ENCODE data around the gene COL4A1. TPM values are rescaled to one million over a fixed set of nuclear protein-coding genes. Genes with fewer than 3 reads are reported as not detected.

Gene COL4A1
- total RNA-seq, 1 donor from 2014 or later, result not detected

DNA sequence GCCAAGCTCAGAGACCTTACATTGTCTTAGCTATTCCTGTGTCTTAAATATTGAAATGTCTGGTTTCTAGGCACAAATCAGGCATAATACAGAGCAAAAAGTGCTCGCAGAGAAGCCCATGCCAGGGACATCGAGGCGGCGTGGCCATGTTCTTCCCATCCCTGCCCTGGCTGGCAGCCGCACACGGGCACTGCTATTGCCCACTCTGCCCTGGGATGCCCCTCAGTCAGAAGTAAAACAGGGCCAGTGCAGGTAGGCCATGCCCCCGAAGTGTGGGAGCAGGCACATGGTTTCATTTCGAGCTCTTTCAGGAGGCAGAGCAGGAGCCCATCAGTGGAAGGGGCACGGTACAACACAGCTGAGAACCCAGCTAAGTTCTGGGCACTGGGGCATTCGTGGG is 113.5 kb downstream of the COL4A1 start:
- Mint-ChIP-seq H3K27me3 (ENCODE audit: insufficient read depth) (no peaks in the 10 kb centered on the region), H3K9me3 (no peaks in the 10 kb centered on the region), H3K27ac (no peak overlapping the region), H3K4me1 (ENCODE audit: low read depth) (no peaks in the 10 kb centered on the region), H3K36me3 (ENCODE audit: low read depth) (no peaks in the 10 kb centered on the region), H3K4me3 (no peak overlapping the region)
- intact Hi-C loops (cut with micrococcal nuclease), result no loop called here
- no peak for DNase-seq (ENCODE audit: low spot score)

DNA sequence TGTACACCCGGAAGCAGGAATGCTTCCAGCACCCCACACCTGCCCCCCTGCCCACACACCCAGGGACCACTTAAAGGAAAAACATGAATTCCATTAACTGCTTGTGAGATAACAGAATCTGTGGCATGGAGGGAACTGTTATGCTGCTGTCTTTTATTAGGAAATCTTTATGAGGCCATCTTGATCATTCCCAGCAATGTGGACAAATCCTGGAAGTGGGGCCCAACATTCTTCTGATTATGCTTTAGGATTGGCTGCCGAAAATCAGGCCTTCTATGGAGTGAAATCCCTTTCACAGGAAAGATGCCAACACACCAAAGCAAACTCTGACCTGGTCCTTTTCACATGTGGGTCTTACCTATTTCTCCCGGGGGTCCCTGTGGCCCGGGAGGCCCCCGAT is 114.5 kb downstream of the COL4A1 start:
- Mint-ChIP-seq H3K4me1 (ENCODE audit: low read depth) (no peaks in the 10 kb centered on the region), H3K27me3 (ENCODE audit: insufficient read depth) (no peaks in the 10 kb centered on the region), H3K4me3 (no peak overlapping the region), H3K36me3 (ENCODE audit: low read depth) (no peaks in the 10 kb centered on the region), H3K9me3 (no peaks in the 10 kb centered on the region), H3K27ac (no peak overlapping the region)
- intact Hi-C loops (cut with micrococcal nuclease), result no loop called here
- DNase-seq (ENCODE audit: low spot score), result no peak

DNA sequence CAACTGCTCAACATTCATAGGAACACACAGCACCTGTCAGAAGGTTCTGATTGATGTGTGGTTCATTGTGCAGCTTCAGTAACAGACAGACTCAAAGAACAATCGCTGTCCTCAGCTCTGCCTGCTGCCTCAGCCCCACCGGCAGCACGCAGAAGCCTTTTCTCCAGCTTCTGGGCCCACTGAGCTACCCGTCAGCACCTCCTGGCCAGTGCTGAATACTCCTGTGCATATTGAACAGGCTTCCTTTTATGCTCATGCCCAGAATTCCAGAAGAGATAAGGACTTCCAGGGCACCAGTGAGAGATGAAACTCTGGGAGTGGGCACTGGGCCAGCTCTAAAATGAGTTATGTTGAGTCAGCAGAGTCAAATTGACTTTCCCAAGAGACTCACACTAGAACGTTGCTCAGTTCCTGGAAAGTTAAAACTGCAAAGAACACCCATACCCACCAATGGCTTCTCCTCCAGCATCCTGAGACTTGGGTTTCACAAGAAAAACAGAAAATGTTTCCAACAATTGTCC is 119.3 kb downstream of the COL4A1 start:
- H3K4me1 Mint-ChIP-seq (ENCODE audit: low read depth), result no peaks in the 10 kb centered on the region
- DNase-seq (ENCODE audit: low spot score), result no peak
- intact Hi-C loops (cut with micrococcal nuclease), result no loop called here
- no peaks in the 10 kb centered on the region for H3K27me3 Mint-ChIP-seq (ENCODE audit: insufficient read depth)
- no peak overlapping the region for H3K4me3 Mint-ChIP-seq
- H3K9me3 Mint-ChIP-seq, result no peaks in the 10 kb centered on the region
- no peak overlapping the region for H3K27ac Mint-ChIP-seq
- H3K36me3 Mint-ChIP-seq (ENCODE audit: low read depth), result no peaks in the 10 kb centered on the region

DNA sequence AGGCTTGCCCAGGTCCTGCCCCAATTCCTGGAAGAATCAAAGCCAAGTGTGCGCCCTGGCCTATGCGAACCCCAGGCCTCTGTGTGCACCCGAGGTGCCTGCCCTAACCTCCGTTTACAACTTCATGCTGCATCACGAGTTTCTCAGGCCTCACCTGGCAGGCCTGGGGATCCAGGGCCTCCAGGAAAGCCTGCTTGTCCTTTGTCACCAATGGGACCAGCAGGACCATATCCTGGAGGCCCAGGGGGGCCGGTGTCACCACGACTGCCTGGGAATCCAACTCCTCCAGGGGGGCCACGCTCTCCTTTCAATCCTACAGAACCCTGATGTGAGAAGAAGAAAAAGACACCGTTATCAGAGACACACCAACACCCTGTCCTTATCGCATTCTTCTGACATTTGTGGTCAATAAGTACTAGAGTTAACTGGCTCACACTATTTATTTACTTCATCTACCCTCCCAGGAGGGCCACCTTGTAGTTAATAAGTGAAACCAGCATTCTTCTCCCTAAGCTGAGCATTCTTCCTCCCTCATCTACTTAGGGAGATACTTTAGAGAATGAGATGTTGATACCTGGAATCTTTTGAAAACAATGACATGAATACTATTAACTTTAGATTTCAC is 120.6 kb downstream of the COL4A1 start:
- no peak for DNase-seq (ENCODE audit: low spot score)
- no peaks in the 10 kb centered on the region for H3K4me1 Mint-ChIP-seq (ENCODE audit: low read depth)
- H3K9me3 Mint-ChIP-seq, result no peaks in the 10 kb centered on the region
- no peak overlapping the region for H3K27ac Mint-ChIP-seq
- intact Hi-C loops (cut with micrococcal nuclease), result no loop called here
- H3K36me3 Mint-ChIP-seq (ENCODE audit: low read depth), result no peaks in the 10 kb centered on the region
- no peaks in the 10 kb centered on the region for H3K27me3 Mint-ChIP-seq (ENCODE audit: insufficient read depth)
- no peak overlapping the region for H3K4me3 Mint-ChIP-seq

DNA sequence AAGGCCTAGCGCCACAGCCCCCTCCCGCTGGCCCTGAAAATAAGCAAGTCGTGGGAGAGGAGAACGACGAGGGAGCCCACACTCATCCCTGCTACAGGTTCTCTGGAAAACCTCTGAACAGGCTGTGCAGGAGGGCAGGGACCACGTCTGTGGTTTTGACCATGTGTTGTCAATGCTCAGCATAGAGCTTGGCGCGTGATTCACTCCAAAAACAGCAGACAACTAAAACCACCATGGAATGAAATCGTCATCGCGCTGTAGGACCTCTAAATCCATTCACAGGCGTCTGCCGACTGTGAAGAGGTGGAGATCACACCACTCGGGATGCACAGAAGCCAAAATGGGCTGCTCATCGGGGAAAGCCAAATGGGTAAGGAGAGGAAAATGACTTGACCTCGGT is 121.3 kb downstream of the COL4A1 start:
- Mint-ChIP-seq H3K4me3 (no peak overlapping the region), H3K27ac (no peak overlapping the region), H3K27me3 (ENCODE audit: insufficient read depth) (no peaks in the 10 kb centered on the region), H3K4me1 (ENCODE audit: low read depth) (no peaks in the 10 kb centered on the region), H3K36me3 (ENCODE audit: low read depth) (no peaks in the 10 kb centered on the region), H3K9me3 (no peaks in the 10 kb centered on the region)
- intact Hi-C loops (cut with micrococcal nuclease), result no loop called here
- no peak for DNase-seq (ENCODE audit: low spot score)

DNA sequence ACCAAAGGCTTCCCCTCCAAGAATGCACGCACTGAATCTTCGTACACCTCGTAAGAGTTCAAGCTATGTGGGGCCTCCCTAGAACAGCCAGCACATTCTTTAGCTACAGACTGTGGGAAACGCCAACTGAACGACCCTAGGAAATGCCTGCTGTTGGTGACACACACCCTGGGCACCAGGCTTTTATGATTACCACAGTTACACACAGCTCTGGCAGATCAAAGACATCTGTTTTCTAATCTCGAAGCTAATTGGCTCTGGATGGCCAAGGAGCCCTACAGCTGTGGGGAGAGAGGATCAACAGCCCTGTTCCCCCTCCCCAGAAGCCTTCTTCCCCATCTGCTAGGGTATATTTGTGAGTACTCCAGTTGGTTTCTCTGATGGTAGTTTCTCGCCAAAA is 123.0 kb downstream of the COL4A1 start:
- DNase-seq (ENCODE audit: low spot score), result no peak
- Mint-ChIP-seq H3K36me3 (ENCODE audit: low read depth) (no peaks in the 10 kb centered on the region), H3K4me3 (no peak overlapping the region), H3K4me1 (ENCODE audit: low read depth) (no peaks in the 10 kb centered on the region), H3K27me3 (ENCODE audit: insufficient read depth) (no peaks in the 10 kb centered on the region), H3K27ac (no peak overlapping the region), H3K9me3 (no peaks in the 10 kb centered on the region)
- intact Hi-C loops (cut with micrococcal nuclease), result no loop called here

DNA sequence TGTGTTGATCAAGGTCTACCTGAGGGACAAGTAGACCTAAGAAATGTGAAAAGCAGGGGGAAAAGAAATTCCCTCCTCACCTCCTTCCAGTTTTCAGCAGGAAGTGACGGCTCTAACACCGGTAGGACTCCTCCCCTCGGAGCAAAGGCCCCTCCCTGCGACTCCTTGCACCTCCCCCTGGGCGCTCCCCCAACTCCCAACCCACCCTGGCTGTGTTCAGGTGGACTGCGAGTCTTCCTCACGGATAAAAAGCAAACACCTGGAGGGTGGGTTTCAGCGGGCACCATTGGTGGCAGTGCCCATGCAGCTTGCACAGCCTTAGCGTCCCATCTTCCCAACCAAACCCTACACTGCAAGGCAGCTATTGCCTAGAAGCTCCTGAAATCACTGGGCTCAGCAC is 124.5 kb downstream of the COL4A1 start:
- Mint-ChIP-seq H3K4me3 (no peak overlapping the region), H3K4me1 (ENCODE audit: low read depth) (no peaks in the 10 kb centered on the region), H3K9me3 (no peaks in the 10 kb centered on the region), H3K27ac (no peak overlapping the region), H3K27me3 (ENCODE audit: insufficient read depth) (no peaks in the 10 kb centered on the region), H3K36me3 (ENCODE audit: low read depth) (no peaks in the 10 kb centered on the region)
- intact Hi-C loops (cut with micrococcal nuclease), result no loop called here
- DNase-seq (ENCODE audit: low spot score), result no peak

DNA sequence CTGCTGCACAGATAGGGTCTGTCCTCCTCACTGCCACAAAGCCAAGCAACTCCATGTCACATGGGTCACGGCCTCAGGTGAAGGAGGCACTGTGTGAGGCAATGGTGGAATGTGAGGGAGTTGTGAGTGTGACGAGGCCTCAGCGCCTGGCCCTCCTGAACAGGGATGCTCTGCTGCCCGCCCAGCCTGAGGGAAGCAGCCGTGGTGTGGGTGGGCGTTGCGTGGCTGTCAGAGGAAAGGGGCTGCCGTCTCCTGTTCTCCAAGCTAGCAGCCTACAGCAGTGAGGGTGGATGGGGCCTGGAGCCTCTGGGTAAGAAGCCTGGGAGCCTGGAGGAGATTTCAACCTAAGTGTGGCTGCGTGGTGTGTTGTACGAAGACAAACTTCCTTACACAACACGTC is 125.0 kb downstream of the COL4A1 start:
- intact Hi-C loops (cut with micrococcal nuclease), result no loop called here
- no peaks in the 10 kb centered on the region for H3K4me1 Mint-ChIP-seq (ENCODE audit: low read depth)
- no peak for DNase-seq (ENCODE audit: low spot score)

DNA sequence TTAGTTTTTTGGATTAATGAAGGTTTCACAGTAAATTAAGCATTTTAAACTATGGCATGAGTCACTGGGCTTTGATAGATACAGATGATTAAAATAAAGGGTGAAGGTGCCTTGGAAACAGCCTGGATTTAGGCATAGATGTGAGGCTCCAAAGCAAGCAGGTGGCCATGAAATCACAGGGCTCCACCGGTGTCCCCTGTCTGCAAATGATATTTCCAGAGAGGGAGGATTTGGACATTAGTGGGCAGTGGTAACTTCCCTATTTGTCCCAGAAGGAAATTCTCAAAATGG is 127.2 kb downstream of the COL4A1 start:
- H3K27ac Mint-ChIP-seq, result no peak overlapping the region
- intact Hi-C loops (cut with micrococcal nuclease), result no loop called here
- H3K4me1 Mint-ChIP-seq (ENCODE audit: low read depth), result no peaks in the 10 kb centered on the region
- H3K9me3 Mint-ChIP-seq, result no peaks in the 10 kb centered on the region
- DNase-seq (ENCODE audit: low spot score), result no peak
- H3K4me3 Mint-ChIP-seq, result no peak overlapping the region
- no peaks in the 10 kb centered on the region for H3K36me3 Mint-ChIP-seq (ENCODE audit: low read depth)
- no peaks in the 10 kb centered on the region for H3K27me3 Mint-ChIP-seq (ENCODE audit: insufficient read depth)

More for the DNA sequence above, 125.0 kb downstream of the COL4A1 start:
- no peaks in the 10 kb centered on the region for H3K36me3 Mint-ChIP-seq (ENCODE audit: low read depth)
- H3K9me3 Mint-ChIP-seq, result no peaks in the 10 kb centered on the region
- H3K27ac Mint-ChIP-seq, result no peak overlapping the region
- H3K4me3 Mint-ChIP-seq, result no peak overlapping the region
- no peaks in the 10 kb centered on the region for H3K27me3 Mint-ChIP-seq (ENCODE audit: insufficient read depth)

DNA sequence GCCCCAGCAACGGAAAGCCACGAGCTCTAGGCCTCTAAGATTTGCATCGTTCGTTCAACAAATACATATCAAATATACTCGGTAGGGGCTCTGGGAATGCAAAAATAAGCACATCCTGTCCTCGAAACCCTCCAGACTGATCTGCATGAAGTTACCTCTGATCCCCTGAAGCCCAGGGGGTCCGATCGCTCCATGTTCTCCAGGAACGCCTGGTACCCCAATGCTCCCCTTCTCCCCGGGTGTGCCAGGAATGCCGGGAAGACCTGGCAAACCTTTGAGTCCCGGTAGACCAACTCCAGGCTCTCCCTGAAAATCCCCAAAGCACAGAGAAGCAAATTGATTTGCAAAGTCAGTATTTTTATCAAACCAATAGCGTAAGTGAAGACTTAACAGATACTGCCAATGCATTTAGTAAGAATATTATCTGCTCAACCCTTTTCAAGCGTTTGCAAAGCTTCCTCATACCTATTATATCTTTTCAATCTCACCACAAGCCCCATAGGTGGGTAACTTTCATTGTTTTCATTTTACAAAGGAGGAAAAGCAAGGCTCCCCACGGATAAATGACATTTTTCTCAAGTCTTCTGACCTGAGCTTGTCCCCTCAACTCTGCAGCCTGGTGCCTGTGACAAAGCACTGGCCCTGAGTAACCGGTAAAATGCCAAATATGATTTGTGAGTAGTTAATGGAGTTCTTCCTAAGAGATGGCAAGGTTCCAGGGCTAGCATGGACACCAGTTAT is 127.7 kb downstream of the COL4A1 start:
- no peaks in the 10 kb centered on the region for H3K9me3 Mint-ChIP-seq
- no peak overlapping the region for H3K4me3 Mint-ChIP-seq
- H3K27ac Mint-ChIP-seq, result no peak overlapping the region
- DNase-seq (ENCODE audit: low spot score), result no peak
- H3K36me3 Mint-ChIP-seq (ENCODE audit: low read depth), result no peaks in the 10 kb centered on the region
- no peaks in the 10 kb centered on the region for H3K4me1 Mint-ChIP-seq (ENCODE audit: low read depth)
- intact Hi-C loops (cut with micrococcal nuclease), result no loop called here
- no peaks in the 10 kb centered on the region for H3K27me3 Mint-ChIP-seq (ENCODE audit: insufficient read depth)

DNA sequence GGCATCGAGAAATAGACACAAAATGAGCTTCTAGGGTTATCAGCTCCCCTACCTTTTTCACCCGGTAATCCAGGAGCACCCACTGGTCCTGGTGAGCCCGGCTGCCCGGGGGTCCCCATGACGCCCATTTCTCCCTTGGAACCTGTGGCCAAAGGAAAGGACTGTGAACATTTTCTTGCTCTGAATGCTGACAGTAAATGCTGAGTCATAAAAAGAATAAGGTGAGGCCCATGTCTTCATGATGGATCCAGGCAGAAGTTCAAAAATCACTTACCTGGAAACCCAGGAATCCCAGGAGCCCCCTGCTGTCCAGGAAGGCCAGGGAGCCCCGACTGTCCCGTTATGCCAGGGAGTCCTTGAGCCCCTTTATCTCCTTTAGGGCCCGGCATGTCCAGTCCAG is 129.2 kb downstream of the COL4A1 start:
- intact Hi-C loops (cut with micrococcal nuclease), result no loop called here
- no peak overlapping the region for H3K4me3 Mint-ChIP-seq
- H3K4me1 Mint-ChIP-seq (ENCODE audit: low read depth), result no peaks in the 10 kb centered on the region

DNA sequence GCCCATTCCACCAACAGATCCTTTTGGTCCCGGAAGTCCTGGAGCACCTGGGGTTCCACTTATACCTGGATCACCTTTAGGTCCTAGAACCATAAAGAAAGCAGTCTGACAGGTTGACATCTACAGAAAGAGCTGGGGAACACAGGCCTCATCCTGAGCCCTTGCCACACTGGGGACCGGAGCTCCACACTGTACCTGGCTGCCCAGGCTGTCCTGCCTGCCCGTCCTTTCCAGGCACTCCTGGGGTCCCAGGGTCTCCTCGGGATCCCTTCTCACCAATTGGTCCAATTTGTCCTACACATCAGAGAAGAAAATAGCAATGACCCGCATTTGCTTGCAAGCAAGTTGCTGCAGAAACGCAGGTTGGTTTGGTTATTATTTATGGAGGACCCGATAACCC is 130.5 kb downstream of the COL4A1 start:
- intact Hi-C loops (cut with micrococcal nuclease), result no loop called here
- no peaks in the 10 kb centered on the region for H3K4me1 Mint-ChIP-seq (ENCODE audit: low read depth)
- H3K36me3 Mint-ChIP-seq (ENCODE audit: low read depth), result no peaks in the 10 kb centered on the region
- no peak overlapping the region for H3K27ac Mint-ChIP-seq
- peaks cover 12% of the 10 kb centered on the region for H3K9me3 Mint-ChIP-seq
- H3K4me3 Mint-ChIP-seq, result no peak overlapping the region
- H3K27me3 Mint-ChIP-seq (ENCODE audit: insufficient read depth), result no peaks in the 10 kb centered on the region
- no peak for DNase-seq (ENCODE audit: low spot score)

More for the DNA sequence above, 129.2 kb downstream of the COL4A1 start:
- Mint-ChIP-seq H3K9me3 (peaks cover 6% of the 10 kb centered on the region), H3K36me3 (ENCODE audit: low read depth) (no peaks in the 10 kb centered on the region), H3K27ac (no peak overlapping the region), H3K27me3 (ENCODE audit: insufficient read depth) (no peaks in the 10 kb centered on the region)
- no peak for DNase-seq (ENCODE audit: low spot score)

DNA sequence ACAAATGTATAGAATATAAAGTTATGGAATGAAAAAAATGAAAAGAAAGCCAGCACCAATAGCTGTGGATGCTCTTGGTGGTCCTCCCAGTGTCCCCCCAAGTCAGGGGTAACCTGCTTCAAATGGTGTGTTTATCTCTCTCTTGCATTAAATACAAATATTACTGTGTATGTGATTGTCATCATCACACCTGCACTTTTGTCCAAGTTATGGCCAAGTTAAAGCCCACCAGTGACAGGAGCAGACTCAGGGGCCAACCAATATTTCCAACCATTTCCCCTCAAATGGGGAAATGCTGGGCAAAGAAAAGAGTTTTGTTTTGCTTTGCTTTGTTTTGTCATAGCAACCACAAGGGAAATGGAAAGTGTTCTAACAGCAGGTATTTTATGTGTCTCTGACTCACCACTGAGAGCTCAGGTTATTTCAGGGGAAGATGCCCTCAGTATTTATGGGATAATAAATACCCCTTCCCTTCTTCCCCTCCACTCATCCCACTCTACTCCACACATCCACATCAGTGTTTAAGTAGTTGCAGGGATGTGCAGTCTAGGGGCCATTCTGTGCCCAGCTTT is 133.6 kb downstream of the COL4A1 start:
- no peak overlapping the region for H3K4me3 Mint-ChIP-seq
- intact Hi-C loops (cut with micrococcal nuclease), result no loop called here
- H3K4me1 Mint-ChIP-seq (ENCODE audit: low read depth), result no peaks in the 10 kb centered on the region
- H3K27ac Mint-ChIP-seq, result no peak overlapping the region
- no peaks in the 10 kb centered on the region for H3K36me3 Mint-ChIP-seq (ENCODE audit: low read depth)
- peaks cover 2% of the 10 kb centered on the region for H3K27me3 Mint-ChIP-seq (ENCODE audit: insufficient read depth)
- H3K9me3 Mint-ChIP-seq, result peaks cover 12% of the 10 kb centered on the region
- no peak for DNase-seq (ENCODE audit: low spot score)
